PFSK-1 (cell line): ENCODE data around the gene OGFR.

Experiments used
- FOXP2 ChIP-seq: optimal IDR thresholded peaks from 2 replicates; pipeline ENCODE3; 2011; ENCODE audit warnings: borderline replicate concordance, control low read depth, inconsistent platforms; ENCODE audit not compliant: insufficient read depth; ENCODE audit errors: extremely low read length, extremely low read depth
- POLR2AphosphoS5 ChIP-seq: IDR thresholded peaks from 2 replicates; pipeline ENCODE4 v1.6.1; 2012; ENCODE audit warnings: low read depth, mild to moderate bottlenecking, control low read depth, low read length, moderate library complexity
- SIN3A ChIP-seq: IDR thresholded peaks from 2 replicates; pipeline ENCODE4 v1.6.1; 2012; ENCODE audit warnings: mild to moderate bottlenecking, low read length, moderate library complexity, borderline replicate concordance; ENCODE audit not compliant: insufficient read depth
- TAF1 ChIP-seq: IDR thresholded peaks from 2 replicates; pipeline ENCODE4 v1.6.1; 2012; ENCODE audit warnings: low read length, control low read depth, borderline replicate concordance; ENCODE audit not compliant: insufficient read depth
- TF ChIP-seq, protein P1 (sequence below), 2 experiments: IDR thresholded peaks; 2 replicates each; pipeline versions ENCODE4 v1.6.1 to v1.8.0; 2011 to 2012; ENCODE audit warnings: low read depth in 2 of 2, low read length in 2 of 2, control low read depth in 1 of 2, inconsistent platforms in 1 of 2, mild to moderate bottlenecking in 1 of 2, moderate library complexity in 1 of 2; ENCODE audit not compliant: insufficient read depth in 1 of 2

GRCh38 chr20:62811320-62811719, 6.7 kb downstream of the OGFR start:
- TF ChIP-seq POLR2AphosphoS5 (no peak), TAF1 (no peak), SIN3A (no peak), FOXP2 (no peak)
- TF ChIP-seq, protein P1, sequence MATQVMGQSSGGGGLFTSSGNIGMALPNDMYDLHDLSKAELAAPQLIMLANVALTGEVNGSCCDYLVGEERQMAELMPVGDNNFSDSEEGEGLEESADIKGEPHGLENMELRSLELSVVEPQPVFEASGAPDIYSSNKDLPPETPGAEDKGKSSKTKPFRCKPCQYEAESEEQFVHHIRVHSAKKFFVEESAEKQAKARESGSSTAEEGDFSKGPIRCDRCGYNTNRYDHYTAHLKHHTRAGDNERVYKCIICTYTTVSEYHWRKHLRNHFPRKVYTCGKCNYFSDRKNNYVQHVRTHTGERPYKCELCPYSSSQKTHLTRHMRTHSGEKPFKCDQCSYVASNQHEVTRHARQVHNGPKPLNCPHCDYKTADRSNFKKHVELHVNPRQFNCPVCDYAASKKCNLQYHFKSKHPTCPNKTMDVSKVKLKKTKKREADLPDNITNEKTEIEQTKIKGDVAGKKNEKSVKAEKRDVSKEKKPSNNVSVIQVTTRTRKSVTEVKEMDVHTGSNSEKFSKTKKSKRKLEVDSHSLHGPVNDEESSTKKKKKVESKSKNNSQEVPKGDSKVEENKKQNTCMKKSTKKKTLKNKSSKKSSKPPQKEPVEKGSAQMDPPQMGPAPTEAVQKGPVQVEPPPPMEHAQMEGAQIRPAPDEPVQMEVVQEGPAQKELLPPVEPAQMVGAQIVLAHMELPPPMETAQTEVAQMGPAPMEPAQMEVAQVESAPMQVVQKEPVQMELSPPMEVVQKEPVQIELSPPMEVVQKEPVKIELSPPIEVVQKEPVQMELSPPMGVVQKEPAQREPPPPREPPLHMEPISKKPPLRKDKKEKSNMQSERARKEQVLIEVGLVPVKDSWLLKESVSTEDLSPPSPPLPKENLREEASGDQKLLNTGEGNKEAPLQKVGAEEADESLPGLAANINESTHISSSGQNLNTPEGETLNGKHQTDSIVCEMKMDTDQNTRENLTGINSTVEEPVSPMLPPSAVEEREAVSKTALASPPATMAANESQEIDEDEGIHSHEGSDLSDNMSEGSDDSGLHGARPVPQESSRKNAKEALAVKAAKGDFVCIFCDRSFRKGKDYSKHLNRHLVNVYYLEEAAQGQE (IDR thresholded peaks at IDR 0.05; ENCODE audit: insufficient read depth in 1 of 2, low read depth in 2 of 2, low read length in 2 of 2), result no peak
